GM12878 (cell line): ENCODE data around the gene ATP8A1. TPM values are rescaled to one million over a fixed set of nuclear protein-coding genes. Genes with fewer than 3 reads are reported as not detected.

Source experiments
- ATAC-seq: fragments of 200-7000 bp; cut with Tn5 transposase; 3 replicates; pipeline ENCODE4 v1.9.1; 2020; ENCODE audit warnings: mild to moderate bottlenecking, moderate library complexity
- BruUV-seq: library from RNA; stranded (reverse); fragments of 400-500 nt; replicated peaks from 2 replicates; lab custom pipeline; 2021; lab: Mats Ljungman, UMichigan
- CTCF ChIA-PET: fragments of 300-600 bp; sonication (Branson Sonifier 250); formaldehyde crosslinking; extraction: SDS; loops from one replicate; lab custom pipeline; 2021; ENCODE audit warnings: inconsistent platforms; lab: Yijun Ruan, JAX
- POLR2A ChIA-PET: fragments of 350-600 bp; formaldehyde crosslinking; extraction: SDS; loops from one replicate; lab custom pipeline; 2021; ENCODE audit warnings: inconsistent platforms; lab: Charles Lee
- RAD21 ChIA-PET: fragments of 300-600 bp; sonication (Branson Sonifier 250); formaldehyde crosslinking; loops from one replicate; lab custom pipeline; 2023; ENCODE audit warnings: antibody characterized with exemption; ENCODE audit not compliant: unreplicated experiment; lab: Charles Lee
- SMC1A ChIA-PET: fragments of 300-600 bp; sonication (Branson Sonifier 250); formaldehyde crosslinking; loops from one replicate; lab custom pipeline; 2023; ENCODE audit not compliant: unreplicated experiment, uncharacterized antibody; lab: Charles Lee
- DNase-seq: peaks from one replicate; pipeline ENCODE4 v3.0.0-alpha.2; 2011; ENCODE audit warnings: low read depth, low spot score
- FAIRE-seq: peaks from 3 replicates; lab custom pipeline; 2011; peaks lifted over from hg19 to GRCh38; lab: Jason Lieb, UNC
- H2AFZ ChIP-seq: 2 replicates; pipeline ENCODE4 v1.6.0; 2011; ENCODE audit warnings: low read depth, low read length, control low read depth; ENCODE audit not compliant: control insufficient read depth
- H3K27ac ChIP-seq: 2 replicates; pipeline ENCODE4 v1.5.1; 2011; ENCODE audit warnings: control low read depth; ENCODE audit not compliant: control insufficient read depth, insufficient read depth
- H3K27me3 ChIP-seq, 2 experiments: replicated peaks in 1 of 2; 2 replicates each; pipeline versions ENCODE4 v1.6.0 to v1.6.1; 2011; ENCODE audit warnings: low read length in 1 of 2; ENCODE audit not compliant: control insufficient read depth in 2 of 2, insufficient read depth in 2 of 2
- H3K36me3 ChIP-seq, 2 experiments: 2 replicates each; pipeline ENCODE4 v1.5.1; 2011; ENCODE audit warnings: low read length in 1 of 2; ENCODE audit not compliant: control insufficient read depth in 2 of 2, insufficient read depth in 2 of 2
- H3K4me1 ChIP-seq: 2 replicates; pipeline ENCODE4 v1.6.1; 2011; ENCODE audit warnings: mild to moderate bottlenecking, low read length, moderate library complexity, mixed read lengths; ENCODE audit not compliant: control insufficient read depth, insufficient read depth
- H3K4me2 ChIP-seq: 2 replicates; pipeline ENCODE4 v1.6.0; 2011; ENCODE audit warnings: control low read depth; ENCODE audit not compliant: control insufficient read depth, insufficient read depth
- H3K4me3 ChIP-seq: fragments of 200-600 bp; sonication (generic); 2 replicates; pipeline ENCODE4 v1.5.1; 2016
- H3K79me2 ChIP-seq: 2 replicates; pipeline ENCODE4 v1.6.0; 2011; ENCODE audit warnings: low read length; ENCODE audit not compliant: control insufficient read depth, insufficient read depth
- H3K9ac ChIP-seq: 2 replicates; pipeline ENCODE4 v1.8.0; 2011; ENCODE audit warnings: low read length, control low read depth, mixed read lengths; ENCODE audit not compliant: control insufficient read depth, insufficient read depth
- H3K9me3 ChIP-seq: replicated peaks from 3 replicates; pipeline ENCODE4 v1.5.1; 2011; ENCODE audit warnings: mild to moderate bottlenecking, low read length; ENCODE audit not compliant: control insufficient read depth, insufficient read depth
- H4K20me1 ChIP-seq: 2 replicates; pipeline ENCODE4 v1.6.0; 2011; ENCODE audit not compliant: control insufficient read depth, insufficient read depth
- CBX3 ChIP-seq: fragments of 200-600 bp; sonication (generic); IDR thresholded peaks from 2 replicates; pipeline ENCODE4 v1.6.1; 2016; ENCODE audit warnings: low read depth, borderline replicate concordance
- CREB1 ChIP-seq: IDR thresholded peaks from 2 replicates; pipeline ENCODE4 v1.6.1; 2012; ENCODE audit warnings: low read depth, mild to moderate bottlenecking, inconsistent platforms
- GABPA ChIP-seq: IDR thresholded peaks from 2 replicates; pipeline ENCODE4 v1.6.1; 2014; ENCODE audit warnings: antibody characterized with exemption, low read depth, mild to moderate bottlenecking, inconsistent platforms
- HDAC6 ChIP-seq: fragments of 200-600 bp; sonication (generic); IDR thresholded peaks from one replicate; pipeline ENCODE4 v1.8.0; 2017; ENCODE audit warnings: antibody characterized with exemption; ENCODE audit not compliant: unreplicated experiment
- JUND ChIP-seq: IDR thresholded peaks from 2 replicates; pipeline ENCODE4 v1.6.1; 2012; ENCODE audit warnings: low read depth, mild to moderate bottlenecking, low read length, improper control_type of control experiment, moderate library complexity
- LARP7 ChIP-seq: fragments of 450-650 bp; IDR thresholded peaks from 2 replicates; pipeline ENCODE4 v1.6.1; 2017; ENCODE audit warnings: mild to moderate bottlenecking
- NFYA ChIP-seq: IDR thresholded peaks from 2 replicates; pipeline ENCODE4 v1.6.1; 2011; ENCODE audit warnings: low read depth, mild to moderate bottlenecking, low read length, improper control_type of control experiment, borderline replicate concordance
- PAX5 ChIP-seq: IDR thresholded peaks from 2 replicates; pipeline ENCODE4 v1.6.1; 2011; ENCODE audit warnings: low read depth, low read length, borderline replicate concordance
- RCOR1 ChIP-seq: conservative IDR thresholded peaks from 2 replicates; pipeline ENCODE4 v1.6.1; 2012; ENCODE audit warnings: low read depth, low read length, improper control_type of control experiment
- RUNX3 ChIP-seq: IDR thresholded peaks from 2 replicates; pipeline ENCODE4 v1.6.1; 2012; ENCODE audit warnings: low read length, inconsistent platforms
- SMC3 ChIP-seq: IDR thresholded peaks from 2 replicates; pipeline ENCODE4 v1.6.1; 2011; ENCODE audit warnings: low read length, improper control_type of control experiment, borderline replicate concordance
- TAF1 ChIP-seq: IDR thresholded peaks from 2 replicates; pipeline ENCODE4 v1.6.1; 2011; ENCODE audit warnings: mild to moderate bottlenecking, low read depth, low read length, borderline replicate concordance
- ZNF622 ChIP-seq: fragments of 450-650 bp; IDR thresholded peaks from 2 replicates; pipeline ENCODE4 v1.6.1; 2017; ENCODE audit warnings: mild to moderate bottlenecking, inconsistent platforms
- WGBS: methylation state at CpG from one replicate; pipeline ENCODE4 v1.1.6; 2016; ENCODE audit warnings: low lambda C conversion rate; ENCODE audit not compliant: insufficient replicate concordance, insufficient coverage; ENCODE audit errors: missing lambda C conversion rate; 5-methylcytosine and 5-hydroxymethylcytosine counted together
- in situ Hi-C: fragments of 300-500 bp; cut with MboI; formaldehyde crosslinking; loops from 9 replicates; pipeline ENCODE4 v1.14.3; 2018; ENCODE audit warnings: mixed read lengths
- intact Hi-C: fragments of 100-400 bp; cut with micrococcal nuclease; formaldehyde crosslinking; loops from one replicate; pipeline ENCODE4 v1.14.2; 2022; ENCODE audit not compliant: unreplicated experiment
- polyA plus RNA-seq, 11 experiments: library from polyadenylated mRNA; depleted of rRNA in 4 of 11; unstranded in 6 of 11; stranded (reverse) in 5 of 11; fragments of >200 nt; fragmentation: Nextera tagmentation in 4 of 11; fragmentation: Illumina TruSeq in 1 of 11; extraction: Ambion mirVana in 4 of 11; extraction: Trizol in 1 of 11; gene quantifications; 1 replicate in 1 of 11; 2 replicates in 10 of 11; pipeline versions ENCODE4 v1.2.1 to v1.2.3, GENCODE V29; 2011 to 2016; ENCODE audit warnings: inconsistent platforms in 2 of 11, missing spikeins in 2 of 11, low read depth in 1 of 11
- total RNA-seq, 4 experiments: library from RNA; depleted of rRNA in 3 of 4; stranded (reverse); fragments of >200 nt in 3 of 4; fragmentation: Illumina TruSeq in 1 of 4; extraction: Trizol in 1 of 4; gene quantifications; 2 replicates each; pipeline versions ENCODE4 v1.2.1 to v1.2.3, GENCODE V29; 2013 to 2021

Gene ATP8A1
- total and polyA plus RNA-seq, 10 of the 15 experiments (the other 5 are each of a cell fraction or from before 2014, with no cell fraction given) = 9.0 to 116 (median 37.3) TPM

- no peaks in the 10 kb centered on the region for H4K20me1 ChIP-seq
- in situ Hi-C loops (no loop called here), intact Hi-C loops (no loop called here)
- TF ChIP-seq LARP7 = no peak
- 0 out of 2 replicates have a peak, but pooled peaks have one; percentile 56 for TF ChIP-seq GABPA
- TF ChIP-seq NFYA = no peak
- no peak for TF ChIP-seq SMC3
- TF ChIP-seq HDAC6 = no peak
- no peak for TF ChIP-seq JUND
- no peak for TF ChIP-seq PAX5
- TF ChIP-seq TAF1 = no peak
- TF ChIP-seq ZNF622 = no peak
- TF ChIP-seq RUNX3 = peak; percentile 41; the same call in 1 of the 2 replicates
- TF ChIP-seq RCOR1 = no peak
- no peak for TF ChIP-seq CBX3
- TF ChIP-seq CREB1 = 0 out of 2 replicates have a peak, but pooled peaks have one; percentile 26
- H3K79me2 ChIP-seq = no peaks in the 10 kb centered on the region
- no peak overlapping the region for H3K9ac ChIP-seq
- SMC1A ChIA-PET = interaction anchor here (0.6 to 1.7 kb wide), 6 partner anchors 13 to 46 kb away, joined by 3 to 6 read pairs (median 4); partner anchors contain the start of gene ATP8A1
- no peaks in the 10 kb centered on the region for H3K36me3 ChIP-seq
- POLR2A ChIA-PET = interaction anchor here (0.6 to 1.7 kb wide), 3 partner anchors 9 to 397 kb away, joined by 3 to 5 read pairs (median 4); no protein-coding TSS in a partner anchor
- H3K4me2 ChIP-seq = no peak overlapping the region
- 34% methylated on average over 4 of the region's 4 CpGs for WGBS
- no TSS peak for BruUV-seq
- no peak overlapping the region for H3K27ac ChIP-seq
- H3K9me3 ChIP-seq = no peaks in the 10 kb centered on the region; the same call in 2 of the 3 replicates
- no peaks in the 10 kb centered on the region for H3K4me1 ChIP-seq
- RAD21 ChIA-PET = interaction anchor here (1.4 to 1.6 kb wide), 3 partner anchors 15 to 103 kb away, joined by 3 to 7 read pairs (median 5); partner anchors contain the start of gene ATP8A1
- ATAC-seq = peak; percentile 89
- H3K4me3 ChIP-seq = no peak overlapping the region
- no peak overlapping the region for H2AFZ ChIP-seq
- no peak for DNase-seq
- no peak for FAIRE-seq
- CTCF ChIA-PET = interaction anchor here (0.6 to 1.2 kb wide), 3 partner anchors 61 to 103 kb away, joined by 3 read pairs; no protein-coding TSS in a partner anchor
- H3K27me3 ChIP-seq = no peaks in the 10 kb centered on the region
Observed at GRCh38 chr4:42671431-42672194, 14.7 kb upstream of the ATP8A1 start.
